ENCODE data around the gene PHKA1. TPM values are rescaled to one million over a fixed set of nuclear protein-coding genes. Genes with fewer than 3 reads are reported as not detected.
"Not testable (repeated sequence)": the region's sequence is repeated elsewhere in the genome, so short reads cannot be mapped to it uniquely, and the experiment has no call there.

PHKA1 gene
- polyA plus RNA-seq (ENCODE audit: insufficient read length): 6.7 TPM
- long read RNA-seq, donor 1: 0 reads
- long read RNA-seq, donor 2: 0 reads
- long read RNA-seq, donor 3: 0 reads
- long read RNA-seq, donor 4: 0 reads
- long read RNA-seq, donor 5: 0 reads
- long read RNA-seq, donor 6, full-length matches to known transcripts: 1 of 1 reads
- long read RNA-seq, donor 6, partial matches to known transcripts: 0 of 1 reads
- long read RNA-seq, donor 6, other reads (novel, unspliced or antisense): 0 of 1 reads
- long read RNA-seq, donor 7: 0 reads
- long read RNA-seq, donor 8: 0 reads

DNA sequence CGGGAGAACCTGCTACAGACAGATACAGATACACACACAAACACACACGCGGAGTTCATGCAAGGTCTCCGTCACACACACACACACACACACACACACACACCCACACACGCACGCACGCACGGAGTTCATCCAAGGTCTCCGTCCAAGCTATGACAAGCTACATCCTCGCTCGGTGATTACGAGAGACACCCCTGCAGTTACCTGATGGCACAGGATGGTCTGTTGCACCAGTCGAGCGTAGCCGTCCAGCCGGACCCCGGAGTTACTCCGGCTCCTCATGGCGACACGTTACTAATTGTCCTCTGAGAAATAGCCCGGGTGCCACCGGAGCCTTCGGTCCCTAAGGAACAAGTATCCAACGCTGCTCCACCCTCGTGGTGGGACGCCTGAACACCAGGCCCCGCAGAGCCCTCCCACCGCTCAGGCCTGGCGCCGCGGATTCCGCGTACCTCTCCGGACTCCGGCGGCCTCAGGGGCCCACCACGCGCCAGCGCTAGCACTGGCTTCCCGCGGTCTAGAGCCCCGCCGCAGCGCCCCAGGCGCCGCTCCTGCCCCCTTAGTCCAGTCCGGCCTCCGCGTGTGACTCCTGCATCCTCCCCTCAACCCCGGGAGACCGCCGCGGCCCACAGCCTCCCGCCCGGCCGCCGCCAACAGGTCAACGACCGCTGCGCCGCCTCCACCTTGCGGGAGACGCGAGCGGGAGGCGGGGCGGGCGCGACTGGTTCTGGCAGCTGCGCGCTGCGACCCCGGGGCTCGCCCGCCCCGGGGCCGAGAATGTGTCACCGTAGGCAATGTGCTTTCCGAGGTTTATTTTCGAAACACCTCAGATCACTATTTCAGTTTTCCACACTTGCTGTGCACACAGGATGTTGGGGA lies at the start of gene PHKA1:
PHKA1 (minus strand) TSS at position 708 of the 879 bp plus-strand sequence; CDS start at position 282, 426 bp downstream.
- not testable (repeated sequence) for DNase-seq

DNA sequence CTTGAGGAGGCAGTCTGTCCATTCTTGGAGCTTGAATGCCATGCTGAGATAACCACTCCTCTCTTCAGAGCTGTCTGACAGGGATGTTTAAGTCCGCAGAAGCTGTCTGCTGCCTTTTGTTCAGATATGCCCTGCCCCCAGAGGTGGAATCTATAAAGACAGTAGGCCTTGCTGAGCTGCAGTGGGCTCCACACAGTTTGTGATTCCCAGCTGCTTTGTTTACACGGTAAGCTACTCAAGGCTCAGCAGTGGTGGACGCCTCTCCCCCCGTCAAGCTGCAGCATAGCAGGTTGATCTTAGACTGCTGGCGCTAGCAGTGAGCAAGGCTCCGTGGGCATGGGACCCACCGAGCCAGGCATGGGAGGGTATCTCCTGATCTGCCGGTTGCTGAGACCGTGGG lies 46.3 kb upstream of the PHKA1 start:
- not testable (repeated sequence) for DNase-seq

DNA sequence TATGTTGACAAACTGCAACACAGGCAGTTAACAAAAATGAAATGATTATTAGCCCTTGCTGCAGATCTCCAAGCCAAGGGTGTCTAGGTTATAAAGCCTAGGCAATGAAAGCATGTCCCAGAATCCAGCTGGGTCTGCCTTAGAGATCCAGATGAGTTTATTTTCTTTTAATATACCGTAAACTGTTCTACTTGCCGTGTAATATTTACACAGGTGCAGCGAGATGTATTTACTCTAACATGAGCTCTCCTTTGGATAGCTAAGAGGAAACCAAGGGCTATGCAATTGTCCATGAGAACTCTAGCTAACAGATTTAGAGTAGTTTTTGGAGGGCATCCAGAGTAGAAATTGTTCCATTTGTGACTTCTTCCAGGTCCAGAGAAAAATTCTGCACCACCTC lies 34.4 kb upstream of the PHKA1 start:
- not testable (repeated sequence) for DNase-seq

DNA sequence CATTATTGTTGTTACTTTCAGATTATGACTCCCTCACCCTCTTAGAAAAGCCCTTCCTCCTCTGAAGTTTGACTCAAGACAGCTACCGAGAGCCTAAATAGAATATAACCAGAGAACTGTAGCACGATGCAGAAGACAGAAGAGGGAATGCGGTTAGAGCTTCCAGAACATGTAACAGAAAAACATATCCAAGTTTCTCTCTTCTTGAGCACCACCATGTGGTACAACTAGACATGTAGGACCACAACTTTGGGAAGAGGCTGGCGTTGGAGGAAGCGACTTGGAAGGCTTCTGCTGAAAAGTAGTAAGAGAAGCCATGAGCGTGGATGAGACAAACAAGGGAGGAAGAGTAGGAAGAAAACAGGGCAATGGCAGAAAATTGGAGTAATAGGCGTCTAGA lies 31.4 kb upstream of the PHKA1 start:
- DNase-seq: not testable (repeated sequence)

DNA sequence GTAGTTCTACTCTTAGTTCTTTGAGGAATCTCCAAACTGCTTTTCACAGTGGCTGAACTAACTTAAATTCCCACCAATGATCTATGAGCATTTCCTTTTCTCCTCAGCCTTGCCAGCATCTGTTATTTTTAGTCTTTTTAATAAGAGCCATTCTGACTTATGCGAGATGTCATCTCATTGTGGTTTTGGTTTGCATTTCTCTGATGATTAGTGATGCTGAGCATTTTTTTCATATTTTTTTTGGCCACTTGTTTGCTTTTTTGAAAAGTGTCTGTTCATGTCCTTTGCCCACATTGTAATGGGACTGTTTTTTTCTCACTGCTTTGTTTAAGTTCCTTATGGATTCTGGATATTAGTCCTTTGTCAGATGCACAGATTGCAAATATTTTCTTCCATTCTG lies 21.5 kb upstream of the PHKA1 start:
- DNase-seq: no peak

DNA sequence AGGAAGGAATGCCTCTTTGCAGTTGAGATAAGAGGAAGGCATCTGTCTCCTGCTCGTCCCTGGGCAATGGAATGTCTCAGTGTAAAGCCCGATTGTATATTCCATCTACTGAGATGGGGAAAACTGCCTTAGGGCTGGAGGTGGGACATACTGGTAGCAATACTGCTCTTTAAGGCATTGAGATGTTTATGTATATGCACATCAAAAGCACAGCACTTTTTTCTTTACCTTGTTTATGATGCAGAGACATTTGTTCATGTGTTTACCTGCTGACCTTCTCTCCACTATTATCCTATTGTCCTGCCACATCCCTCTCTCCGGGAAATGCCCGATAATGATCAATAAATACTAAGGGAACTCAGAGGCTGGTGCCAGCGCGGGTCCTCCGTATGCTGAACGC lies 19.5 kb upstream of the PHKA1 start:
- DNase-seq: not testable (repeated sequence)

DNA sequence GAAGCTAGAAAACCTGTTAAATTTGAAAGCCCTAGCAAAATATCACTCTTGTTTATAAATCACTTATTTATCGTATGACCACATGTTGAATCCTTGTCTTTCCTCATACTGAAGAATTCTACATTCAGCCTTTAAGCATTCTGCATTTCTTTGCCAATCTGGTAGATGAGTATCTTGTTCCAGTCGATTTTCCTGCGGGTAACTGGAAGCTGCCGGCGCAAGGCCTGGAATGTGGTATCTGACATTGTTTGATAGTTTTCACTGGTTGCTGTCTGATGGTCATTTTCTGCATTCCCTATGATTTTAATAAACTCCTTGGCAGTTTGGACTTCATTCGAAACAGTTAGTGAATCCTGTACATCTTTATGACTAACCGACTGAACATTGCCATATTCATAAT lies 13.7 kb upstream of the PHKA1 start:
- DNase-seq: no peak

DNA sequence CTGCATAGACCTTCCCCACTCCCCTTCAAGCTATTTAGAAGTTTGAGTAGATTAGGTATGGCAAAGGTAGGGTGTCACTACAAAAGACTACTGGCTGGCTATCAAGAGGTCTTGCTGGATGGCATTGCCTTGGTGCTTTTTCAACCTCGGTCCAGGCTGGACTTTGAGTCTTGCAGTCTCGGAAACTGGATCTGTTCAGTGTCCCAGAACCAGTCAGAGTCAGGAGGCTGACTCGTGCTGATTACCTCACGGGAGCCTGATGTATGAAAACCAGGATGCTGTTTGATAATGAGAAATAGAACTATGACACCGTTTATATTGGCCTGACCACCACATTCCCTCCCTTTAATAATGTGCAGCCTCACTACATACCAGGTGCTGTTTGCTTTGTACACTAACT lies 2.7 kb upstream of the PHKA1 start:
- DNase-seq: no peak

DNA sequence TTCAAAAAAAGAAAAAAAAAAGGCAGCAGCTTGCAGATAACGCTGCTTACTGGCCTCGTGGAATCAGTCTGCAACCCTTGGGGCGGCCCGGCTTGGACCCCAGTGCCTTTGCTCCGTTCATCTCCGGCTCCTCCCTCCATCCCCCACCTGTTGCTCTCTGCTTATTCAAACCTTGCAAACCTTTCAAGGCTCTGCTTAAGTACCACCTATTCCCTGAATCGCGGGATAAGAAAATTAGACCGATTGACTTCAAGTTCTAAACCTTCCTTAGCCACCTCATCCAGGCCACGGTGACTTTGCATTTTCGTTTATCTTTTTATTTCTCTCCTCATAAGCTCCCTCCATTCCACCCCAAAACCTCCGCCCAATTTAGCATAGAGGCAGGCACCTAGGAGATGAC lies 1.4 kb upstream of the PHKA1 start:
- DNase-seq: no peak

DNA sequence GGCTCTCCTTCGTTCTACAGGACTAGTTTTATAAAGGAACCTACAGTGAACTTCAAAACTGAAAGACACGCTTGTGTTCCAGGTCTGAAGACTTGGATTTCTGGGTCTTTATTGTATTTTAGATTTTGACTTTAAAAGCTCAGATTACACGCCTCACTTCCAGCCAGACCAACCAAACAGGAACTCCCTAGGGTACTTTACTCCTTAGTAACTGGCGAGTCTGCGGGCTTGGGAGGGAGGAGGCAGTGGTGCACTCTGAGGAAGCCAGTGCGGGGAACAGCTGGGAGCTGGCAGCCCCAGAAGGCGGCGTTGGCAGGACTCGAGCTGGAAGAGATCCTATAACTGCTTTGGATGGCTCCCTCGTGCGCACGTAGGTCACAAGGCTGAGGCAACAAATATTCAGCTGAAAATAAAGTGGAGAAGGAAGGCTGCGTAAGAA lies 391 bp upstream of the PHKA1 start:
- no peak for DNase-seq

DNA sequence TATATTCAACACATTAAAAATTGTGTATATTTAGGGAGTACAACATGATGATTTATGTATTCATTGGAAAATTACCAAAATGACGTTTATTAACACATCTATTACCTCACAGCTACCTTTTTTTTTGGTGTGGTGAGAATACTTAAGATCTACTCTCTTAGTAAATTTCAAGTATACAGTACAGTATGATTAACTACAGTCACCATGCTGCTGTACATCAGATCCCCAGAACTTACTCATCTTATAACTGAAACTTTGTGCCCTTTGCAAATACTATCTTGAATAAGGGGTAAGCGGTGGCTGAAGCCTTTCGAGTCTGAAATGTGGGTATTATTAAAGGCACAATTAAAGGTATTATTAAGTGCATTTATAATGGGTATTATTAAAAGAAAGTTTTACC lies 976 bp downstream of the PHKA1 start:
- DNase-seq: no peak

DNA sequence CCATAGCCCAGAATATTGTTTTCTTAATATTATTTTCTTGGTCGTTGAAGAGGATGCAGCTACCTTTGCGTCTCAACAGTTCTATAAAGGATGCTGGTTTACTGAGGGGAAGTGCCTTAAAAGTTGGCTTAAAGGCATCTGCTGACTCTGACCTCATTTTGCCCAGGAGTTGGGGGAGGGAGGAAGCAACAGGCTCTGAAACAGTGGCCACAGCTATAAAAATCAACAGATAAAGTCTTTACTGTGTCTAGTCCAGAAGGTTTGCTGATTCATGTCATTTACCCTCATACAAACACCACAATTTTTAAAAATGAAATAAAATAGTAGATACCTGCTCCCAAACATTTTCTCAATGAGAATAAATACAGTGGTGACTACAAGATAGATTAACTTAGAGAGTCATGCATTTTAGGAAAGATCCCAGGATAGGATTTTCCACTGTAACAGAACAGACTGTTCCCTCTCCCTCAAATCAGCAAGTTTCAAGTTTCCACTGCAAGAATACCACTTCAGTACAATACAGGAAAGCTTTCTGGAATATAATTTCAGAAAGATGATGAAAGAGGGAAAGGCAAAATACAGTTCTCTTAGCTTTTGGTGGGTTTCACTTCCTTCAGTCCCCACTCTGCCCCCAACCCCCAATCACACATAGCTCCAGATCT lies 1.9 kb downstream of the PHKA1 start:
- DNase-seq: no peak

DNA sequence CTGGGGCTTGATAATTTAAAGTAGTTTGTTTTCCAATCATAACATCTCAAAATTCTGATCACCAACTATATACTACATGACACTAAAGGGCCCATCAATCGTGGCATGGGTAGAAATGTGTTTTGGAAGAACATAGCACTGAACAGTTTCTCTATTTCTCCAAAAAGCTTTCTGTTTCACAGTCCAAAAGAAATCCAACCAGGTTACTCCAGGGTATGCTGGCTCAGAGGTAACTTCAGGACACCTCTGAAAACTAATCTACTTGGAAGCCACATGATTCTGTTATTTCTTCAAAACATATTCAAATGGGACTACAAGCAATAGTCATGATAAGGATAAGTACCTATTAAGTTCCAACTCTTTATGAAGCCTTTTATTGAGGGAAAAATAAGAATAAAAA lies 8.3 kb downstream of the PHKA1 start:
- no peak for DNase-seq

DNA sequence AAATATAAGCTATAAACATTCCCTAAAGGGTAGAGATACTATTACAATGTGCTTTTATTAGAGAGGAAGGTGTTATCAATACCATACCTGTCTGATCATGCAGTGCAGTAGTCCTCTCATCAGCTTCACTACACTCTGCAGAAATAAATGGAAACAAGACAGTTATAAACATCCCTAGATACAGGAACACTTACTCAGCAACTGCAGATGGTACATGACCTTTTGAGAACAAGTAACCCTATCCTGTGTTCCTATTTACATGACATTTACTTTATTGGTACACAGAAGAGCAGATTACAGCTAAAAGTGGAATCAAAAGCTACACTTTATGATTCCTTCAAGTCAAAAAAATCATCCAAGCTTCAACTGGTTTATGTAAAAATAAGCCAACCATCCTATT lies 9.0 kb downstream of the PHKA1 start:
- no peak for DNase-seq

DNA sequence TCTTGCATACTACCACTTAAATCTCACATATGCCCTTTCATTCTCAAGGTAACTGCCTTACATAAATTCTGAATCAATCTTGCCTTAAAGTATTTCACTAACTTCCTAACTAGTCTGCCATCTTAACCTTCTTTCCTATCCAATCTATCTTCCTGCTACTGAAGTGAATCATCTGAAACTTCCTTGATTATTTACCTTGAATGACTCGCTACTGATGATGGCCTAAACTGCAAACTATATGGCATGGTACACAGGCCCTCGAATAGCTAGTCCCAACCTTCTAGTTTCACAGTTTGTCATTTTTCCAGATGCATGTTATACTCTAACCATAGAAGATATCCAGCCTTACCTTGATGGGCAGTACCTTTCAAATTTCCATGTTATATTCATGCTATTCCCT lies 19.9 kb downstream of the PHKA1 start:
- DNase-seq: no peak

DNA sequence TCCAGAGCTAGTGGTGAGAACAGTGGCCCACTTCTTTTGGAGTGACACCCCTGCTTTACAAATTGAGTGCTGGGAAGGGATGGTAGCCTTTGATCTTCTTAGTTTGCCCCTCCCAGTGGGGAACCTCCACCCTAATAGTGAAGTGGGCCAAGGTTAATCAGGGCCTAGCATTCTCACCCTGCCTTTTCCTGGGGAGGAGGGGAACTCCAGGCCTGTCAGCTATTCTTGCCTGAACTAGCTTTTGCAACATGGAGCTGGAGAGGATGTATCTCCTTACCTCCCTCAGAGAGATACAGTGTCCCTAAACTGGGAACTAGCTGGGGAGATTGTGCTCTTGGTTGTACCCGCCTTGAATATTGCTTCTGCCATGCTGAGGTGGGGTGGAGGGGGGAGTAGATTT lies 20.6 kb downstream of the PHKA1 start:
- DNase-seq: no peak

DNA sequence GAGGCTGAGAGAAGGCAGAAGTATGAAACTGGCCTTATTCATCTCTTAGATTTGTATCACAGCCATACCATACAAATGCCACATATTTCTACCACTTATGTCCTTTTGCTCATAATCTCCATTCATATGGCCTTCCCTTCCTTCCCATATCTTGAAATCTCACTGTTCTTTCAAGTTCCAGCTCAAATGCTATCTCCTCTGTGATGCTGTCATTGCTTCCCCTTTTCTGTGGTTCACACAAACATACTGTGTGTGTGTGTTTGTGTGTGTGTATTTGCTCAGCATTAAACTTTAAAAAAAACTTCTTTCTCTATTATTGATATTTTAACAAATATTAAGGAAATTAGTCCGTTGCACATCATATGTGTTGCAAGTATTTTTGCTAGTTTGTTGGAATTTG lies 26.7 kb downstream of the PHKA1 start:
- DNase-seq: no peak

DNA sequence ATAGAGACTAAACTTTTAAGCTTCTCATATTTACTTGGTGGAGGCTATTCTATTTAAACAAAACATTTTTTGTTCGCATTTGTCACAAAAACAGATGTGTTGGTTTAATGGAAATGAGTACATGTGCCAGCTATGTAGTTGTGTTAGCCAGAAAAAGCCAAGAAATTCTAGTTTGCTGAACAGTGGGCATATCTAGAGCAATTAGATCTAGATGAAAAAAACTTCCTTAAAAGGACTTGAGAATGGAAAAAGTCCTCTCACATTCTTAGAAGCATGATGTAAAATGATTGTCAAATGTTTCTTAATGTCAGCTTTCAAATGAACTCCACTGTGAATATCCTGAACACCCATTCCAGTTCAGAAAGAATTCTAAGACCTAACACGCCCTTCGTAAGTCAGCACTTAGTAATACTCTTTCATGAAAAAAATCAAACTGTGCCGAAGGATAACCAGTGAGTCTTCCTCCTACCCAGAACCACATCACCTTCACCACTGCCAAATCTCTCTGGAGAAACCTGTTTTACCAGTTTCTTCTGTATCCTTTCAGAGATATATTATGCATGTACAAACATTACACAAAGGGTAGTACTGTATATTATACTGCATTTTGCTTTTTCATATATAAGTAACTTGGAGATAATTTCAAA lies 28.2 kb downstream of the PHKA1 start:
- DNase-seq: no peak

DNA sequence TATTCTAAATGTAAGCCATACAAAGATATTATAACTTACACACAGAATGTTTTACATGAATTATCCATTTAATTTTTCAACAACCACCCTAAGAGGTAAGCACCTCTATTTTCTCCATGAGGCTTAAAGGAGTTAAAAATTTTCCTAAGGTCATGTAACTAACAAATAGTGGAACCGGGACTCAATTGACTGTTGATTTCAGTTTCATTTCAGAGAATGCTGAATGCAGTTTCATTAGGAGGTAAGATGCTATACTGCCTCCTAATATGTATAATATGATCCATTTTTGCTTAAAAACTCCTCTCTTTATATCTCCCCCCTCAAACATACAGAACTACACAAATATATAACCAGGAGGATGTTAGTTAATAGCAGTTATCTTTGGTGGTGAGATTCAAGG lies 29.1 kb downstream of the PHKA1 start:
- no peak for DNase-seq

DNA sequence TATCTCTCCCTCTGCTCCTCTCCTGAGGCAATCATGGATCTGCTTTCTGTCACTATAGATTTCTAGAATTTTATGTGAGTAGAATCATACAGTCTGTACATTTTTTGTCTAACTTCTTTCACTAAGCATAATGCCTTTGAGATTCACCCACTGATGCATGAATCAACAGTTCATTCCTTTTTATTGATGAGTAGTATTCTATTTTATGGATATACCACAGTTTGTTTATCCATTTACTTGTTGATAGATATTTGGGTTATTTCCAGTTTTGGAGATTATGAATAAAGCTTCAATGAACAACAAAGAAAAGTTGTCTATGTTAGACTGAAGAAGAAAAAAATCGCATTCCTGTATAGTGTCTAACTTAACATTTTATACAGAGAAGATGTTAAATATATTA lies 30.5 kb downstream of the PHKA1 start:
- no peak for DNase-seq

DNA sequence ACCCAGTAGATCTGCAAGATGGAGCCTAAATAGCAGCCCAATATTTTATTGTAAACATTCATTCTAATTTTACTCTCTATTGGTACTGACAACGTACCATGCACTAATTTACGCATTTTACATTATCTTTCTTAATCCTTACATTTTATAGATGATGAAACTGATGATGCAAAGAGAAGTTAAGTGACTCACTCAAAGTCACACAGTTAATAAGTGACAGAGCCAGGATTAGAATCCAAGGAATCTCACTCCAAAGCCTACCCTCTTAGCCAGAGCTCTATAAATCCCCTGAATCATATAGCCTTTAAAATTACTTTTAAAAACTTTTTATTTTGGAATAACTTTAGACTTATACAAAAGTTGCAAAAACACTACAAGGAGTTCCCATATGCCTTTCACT lies 37.6 kb downstream of the PHKA1 start:
- DNase-seq: no peak

DNA sequence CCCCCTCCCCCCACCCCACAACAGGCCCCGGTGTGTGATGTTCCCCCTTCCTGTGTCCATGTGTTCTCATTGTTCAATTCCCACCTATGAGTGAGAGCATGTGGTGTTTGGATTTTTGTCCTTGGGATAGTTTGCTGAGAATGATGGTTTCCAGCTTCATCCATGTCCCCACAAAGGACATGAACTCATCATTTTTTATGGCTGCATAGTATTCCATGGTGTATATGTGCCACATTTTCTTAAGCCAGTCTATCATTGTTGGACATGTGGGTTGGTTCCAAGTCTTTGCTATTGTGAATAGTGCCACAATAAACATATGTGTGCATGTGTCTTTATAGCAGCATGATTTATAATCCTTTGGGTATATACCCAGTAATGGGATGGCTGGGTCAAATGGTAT lies 40.2 kb downstream of the PHKA1 start:
- not testable (repeated sequence) for DNase-seq
